HS-5 (cell line): Measurements from ENCODE around the gene EIF4G3.
A peak's percentile ranks its signal among the peaks of the same experiment; 100 is the strongest.
"Not testable (repeated sequence)": the region's sequence is repeated elsewhere in the genome, so short reads cannot be mapped to it uniquely, and the experiment has no call there.

Experiments
- DNase-seq: peaks from one replicate; pipeline ENCODE4 v3.0.0-alpha.2; 2012; ENCODE audit warnings: low read depth

EIF4G3 gene

DNA sequence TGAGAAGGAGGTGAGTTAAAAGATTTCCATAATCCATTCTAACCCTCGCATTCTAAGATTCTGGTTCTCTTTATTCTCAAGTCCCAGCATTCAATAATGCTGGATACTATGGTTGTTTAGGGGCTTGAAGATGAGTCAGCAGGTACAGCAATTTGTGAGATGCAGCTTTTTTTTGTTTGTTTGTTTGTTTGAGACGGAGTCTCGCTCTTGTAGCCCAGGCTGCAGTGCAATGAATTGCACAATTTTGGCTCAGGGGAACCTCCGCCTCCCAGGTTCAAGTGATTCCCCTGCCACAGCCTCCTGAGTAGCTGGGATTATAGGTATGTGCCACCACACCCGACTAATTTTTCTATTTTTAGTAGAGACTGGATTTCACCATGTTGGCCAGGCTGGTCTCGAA lies 23.3 kb downstream of the EIF4G3 start:
- no peak for DNase-seq

DNA sequence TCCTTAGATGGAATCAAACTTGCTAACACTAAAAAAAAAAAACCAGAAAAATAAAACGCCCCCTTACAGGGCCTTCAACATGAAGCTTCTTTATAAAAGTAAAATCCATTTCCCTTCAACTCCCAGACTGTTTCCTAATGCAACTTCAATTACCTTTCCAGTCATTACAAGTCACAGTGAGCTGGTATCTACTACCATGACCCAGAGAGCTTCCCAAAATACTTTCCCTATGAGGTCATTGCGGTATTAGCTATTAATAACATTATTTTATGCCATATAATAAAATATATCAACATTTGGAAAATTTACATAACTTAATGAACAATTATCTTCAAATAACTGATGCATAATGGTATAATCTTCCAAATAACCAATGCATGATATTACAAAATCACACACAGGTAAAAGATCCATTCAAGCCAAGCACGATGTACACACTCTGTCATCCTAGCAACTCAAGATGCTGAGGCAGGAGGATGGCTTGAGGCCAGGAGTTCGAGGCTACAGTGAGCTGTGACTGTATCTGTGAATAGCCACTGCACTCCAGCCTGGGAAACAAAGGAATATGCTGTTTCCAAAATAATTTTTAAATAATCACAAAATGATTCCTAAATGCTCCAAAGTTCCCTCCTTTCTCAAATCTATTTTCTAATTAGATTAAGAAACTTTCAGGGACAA lies 24.1 kb downstream of the EIF4G3 start:
- no peak for DNase-seq

DNA sequence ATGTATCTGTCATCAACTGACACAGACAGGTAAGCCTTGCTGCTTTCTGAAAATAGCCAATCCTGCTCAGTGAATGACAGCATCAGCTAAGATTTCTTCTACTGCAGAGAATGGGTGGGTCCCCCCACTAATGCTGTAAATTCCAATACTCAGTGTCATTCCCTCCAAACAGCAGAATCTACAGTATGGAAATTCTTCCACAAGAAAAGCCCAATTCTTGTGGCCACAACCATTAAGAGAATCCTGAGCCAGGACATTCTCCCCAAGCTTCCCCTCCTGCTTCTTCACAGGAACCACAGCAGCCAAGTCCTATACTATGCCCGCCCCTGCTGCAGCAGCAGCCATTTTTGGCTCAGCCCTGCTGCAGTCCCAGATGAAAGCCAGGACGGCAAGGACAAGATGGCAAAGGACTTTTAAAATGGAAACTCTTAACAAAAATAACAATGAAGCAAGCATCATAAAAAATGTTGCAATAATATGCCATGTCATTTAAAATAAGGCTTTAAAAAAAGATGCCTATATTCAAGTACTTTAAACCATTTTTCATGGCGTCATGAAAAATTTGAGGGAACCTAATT lies 26.8 kb downstream of the EIF4G3 start:
- DNase-seq, result peak; percentile 89

DNA sequence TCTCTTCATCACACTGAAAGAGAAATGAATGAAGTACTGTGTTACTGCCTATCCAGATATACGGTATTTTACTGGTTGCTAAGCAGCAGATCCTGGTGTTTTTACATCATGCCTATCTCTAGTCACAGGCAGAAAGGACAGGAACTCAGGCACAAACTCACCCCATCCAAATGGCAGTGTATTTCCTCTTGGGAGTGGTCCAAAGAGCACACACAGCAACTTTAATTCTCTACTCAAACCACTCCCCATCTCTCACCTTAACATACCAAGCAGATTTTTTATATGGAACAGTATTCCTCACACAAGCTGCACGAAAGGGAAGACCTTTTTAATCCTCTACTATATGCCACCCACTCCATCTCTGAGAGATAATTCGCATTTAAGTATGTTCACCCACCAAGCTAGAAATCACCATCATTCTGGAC lies 27.3 kb downstream of the EIF4G3 start:
- DNase-seq, result no peak

DNA sequence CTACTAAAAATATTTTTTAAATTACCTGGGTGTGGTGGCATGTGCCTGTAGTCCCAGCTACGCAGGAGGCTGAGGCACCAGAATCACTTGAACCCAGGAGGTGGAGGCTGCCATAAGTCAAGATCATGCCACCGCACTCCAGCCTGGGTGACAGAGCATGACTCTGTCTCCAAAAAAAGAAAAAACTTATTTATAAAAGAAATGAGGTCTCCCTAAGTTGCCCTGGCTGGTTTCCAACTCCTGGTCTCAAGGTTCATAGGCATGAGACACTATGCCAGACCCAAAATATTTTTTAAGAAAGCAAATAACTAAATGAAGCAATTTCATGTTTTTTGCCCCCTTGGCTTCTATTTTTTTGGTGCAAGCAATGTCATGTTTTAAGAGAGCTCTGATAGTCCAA lies 32.9 kb downstream of the EIF4G3 start:
- DNase-seq, result no peak

DNA sequence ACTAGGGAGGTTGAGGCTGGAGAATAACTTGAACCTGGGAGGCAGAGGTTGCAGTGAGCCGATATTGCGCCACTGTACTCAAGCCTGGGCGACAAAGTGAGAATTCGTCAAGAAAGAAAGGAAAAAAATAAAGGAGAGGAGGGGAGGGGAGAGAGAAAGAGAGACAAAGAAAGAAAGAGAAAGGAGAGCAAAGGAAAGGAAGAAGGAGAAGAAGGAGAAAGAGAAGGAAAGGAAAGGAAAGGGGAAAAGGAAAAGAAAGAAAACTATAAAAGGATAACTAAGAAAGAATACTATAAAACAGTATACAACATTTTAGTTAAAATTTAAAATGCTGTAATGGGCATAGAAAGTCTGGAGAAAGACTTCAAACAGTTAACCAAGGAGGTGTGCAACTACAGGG lies 33.6 kb downstream of the EIF4G3 start:
- DNase-seq, result no peak

DNA sequence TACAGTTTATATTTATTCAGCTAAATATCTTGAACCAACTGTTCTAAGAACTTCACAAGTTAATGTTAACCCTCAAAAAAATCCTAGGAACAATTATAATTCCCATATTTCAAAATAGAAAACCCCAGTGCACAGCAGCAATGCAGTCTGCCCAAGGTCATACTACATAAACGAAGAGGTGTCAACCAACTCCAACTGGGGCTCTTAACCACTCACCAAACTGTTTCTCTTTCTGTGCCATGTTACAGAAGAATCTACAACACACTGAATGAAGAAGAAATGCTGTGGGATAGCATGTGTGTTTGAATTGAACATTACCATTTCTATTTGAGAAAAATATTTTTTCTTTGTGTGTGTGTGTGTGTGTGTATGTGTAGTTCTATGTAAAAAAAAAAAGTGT lies 35.7 kb downstream of the EIF4G3 start:
- no peak for DNase-seq

DNA sequence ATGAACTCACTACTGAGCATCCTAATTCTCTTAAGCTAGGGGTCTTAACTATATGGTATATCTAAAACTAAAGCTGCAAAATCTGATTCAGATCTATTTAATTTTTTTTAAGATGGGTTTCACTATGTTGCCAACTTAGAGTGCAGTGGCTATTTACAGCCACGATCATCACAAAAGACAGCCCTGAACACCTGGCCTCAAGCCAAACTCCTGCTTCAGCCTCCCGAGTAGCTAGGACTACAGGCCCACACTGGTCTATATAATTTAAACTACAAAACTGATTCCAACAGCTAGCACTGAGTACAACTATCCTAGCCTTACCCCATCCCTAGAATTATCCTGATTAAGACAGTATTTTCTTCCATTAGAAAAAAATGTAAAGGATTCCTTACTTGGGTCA lies 37.1 kb downstream of the EIF4G3 start:
- no peak for DNase-seq

DNA sequence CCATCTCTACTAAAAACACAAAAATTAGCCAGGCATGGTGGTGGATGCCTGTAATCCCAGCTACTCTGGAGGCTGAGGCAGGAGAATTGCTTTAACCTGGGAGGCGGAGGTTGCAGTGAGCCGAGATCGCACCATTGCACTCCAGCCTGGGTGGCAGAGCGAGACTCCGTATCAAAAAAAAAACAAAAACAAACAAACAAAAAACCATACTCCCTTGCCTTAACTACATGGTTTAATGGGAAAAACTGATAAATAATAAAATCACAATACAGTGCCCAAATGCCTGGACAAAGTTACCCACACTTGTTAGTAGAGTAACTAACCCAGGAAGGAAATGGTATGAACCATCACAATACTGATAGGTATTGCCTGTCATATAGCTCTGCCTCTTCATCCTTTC lies 40.4 kb downstream of the EIF4G3 start:
- DNase-seq, result not testable (repeated sequence)

DNA sequence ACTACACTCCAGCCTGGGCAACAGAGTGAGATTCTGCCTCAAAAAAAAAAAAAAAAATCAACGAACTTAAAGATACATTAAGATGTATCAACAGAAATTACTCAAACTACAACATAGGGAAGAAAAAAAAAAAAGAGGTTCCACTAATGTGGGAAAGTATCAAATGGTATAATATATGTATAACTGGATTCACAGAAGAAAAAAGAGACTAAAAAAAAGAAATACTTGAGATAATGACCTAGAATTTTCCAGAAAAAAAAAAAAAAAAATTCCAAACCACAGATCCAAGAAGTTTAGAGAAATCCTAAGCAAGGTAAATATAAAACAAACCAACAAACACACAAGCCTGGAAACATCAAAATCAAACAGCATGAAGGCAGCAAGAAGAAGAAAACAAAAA lies 45.5 kb downstream of the EIF4G3 start:
- no peak for DNase-seq

DNA sequence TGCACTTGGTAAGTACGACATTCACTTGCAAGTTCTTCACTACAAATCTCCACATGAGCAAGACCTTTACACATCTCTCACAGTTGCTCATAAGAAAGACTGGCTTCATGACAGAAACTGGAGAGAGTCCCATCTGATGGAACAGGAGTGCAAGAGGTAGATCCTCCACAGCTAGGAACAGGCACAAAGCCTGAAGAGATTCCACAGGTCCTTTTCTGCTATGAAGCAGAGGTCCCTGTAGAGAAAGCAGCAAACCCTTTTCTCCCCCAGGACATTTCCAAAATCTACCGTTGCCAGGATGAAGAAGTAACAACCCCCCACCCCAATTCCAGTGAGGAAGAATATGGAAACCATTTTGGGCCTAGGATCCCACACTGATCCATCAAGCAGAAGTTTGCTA lies 47.3 kb downstream of the EIF4G3 start:
- DNase-seq, result no peak

DNA sequence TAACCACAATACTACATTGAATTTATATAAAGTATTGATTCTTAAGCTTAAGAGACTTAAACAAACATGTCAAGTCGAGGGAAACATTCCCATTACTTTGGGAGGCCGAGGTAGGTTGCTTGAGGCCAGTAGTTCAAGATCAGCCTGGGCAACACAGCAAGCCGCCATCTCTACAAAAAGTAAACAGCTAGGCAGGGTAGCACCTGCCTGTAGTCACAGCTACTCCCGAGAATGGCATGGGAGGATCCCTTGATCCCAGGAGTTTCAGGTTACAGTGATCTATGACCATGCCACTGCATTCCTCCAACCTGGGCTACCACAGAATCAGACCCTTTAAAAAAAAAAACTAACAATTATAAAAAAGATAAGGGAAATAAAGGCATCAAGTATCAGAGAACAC lies 50.4 kb downstream of the EIF4G3 start:
- no peak for DNase-seq

DNA sequence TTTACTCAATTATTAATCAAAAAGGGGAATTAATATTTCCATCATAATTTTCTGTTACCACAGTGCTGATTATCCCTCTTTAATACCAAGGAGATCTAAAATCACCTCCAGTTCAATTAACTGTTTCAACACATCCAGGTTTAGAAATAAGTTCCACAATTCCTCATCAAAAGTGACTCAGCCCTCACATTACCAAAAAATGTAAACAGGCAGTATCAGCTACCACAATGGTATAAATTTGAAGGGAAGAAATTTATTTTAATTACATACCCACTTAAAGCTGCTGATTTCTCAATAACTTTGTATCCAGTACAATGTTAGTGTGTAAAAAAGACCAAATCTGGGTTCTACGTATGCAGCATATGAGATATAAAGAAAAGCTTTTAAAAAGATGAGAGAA lies 51.9 kb downstream of the EIF4G3 start:
- DNase-seq, result peak; percentile 37

DNA sequence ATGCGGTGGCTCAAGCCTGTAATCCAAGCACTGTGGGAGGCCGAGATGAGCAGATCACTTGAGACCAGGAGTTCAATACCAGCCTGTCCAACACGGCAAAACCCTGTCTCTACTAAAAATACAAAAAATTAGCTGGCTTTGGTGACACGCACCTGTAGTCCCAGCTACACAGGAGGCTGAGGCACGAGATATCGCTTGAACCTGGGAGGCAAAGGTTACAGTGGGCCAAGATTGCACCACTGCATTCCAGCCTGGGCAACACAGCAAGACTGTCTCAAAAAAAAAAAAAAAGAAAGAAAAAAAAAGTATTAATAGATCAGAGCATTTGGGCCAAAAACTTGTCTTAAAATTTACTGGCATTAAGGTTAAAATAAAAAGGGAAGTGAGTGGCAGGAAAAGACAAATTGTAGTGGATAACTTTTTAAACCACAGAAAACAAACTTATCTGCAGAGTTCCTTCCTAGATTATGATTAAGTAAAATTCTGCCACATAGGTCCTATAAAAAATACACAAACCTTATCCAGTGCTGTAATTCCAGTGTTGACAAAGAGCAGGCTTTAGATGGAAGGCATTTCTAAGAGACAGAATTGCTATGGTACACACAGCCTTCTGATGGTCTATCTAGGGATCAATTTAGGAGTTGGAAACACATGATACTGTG lies 53.3 kb downstream of the EIF4G3 start:
- DNase-seq, result no peak

DNA sequence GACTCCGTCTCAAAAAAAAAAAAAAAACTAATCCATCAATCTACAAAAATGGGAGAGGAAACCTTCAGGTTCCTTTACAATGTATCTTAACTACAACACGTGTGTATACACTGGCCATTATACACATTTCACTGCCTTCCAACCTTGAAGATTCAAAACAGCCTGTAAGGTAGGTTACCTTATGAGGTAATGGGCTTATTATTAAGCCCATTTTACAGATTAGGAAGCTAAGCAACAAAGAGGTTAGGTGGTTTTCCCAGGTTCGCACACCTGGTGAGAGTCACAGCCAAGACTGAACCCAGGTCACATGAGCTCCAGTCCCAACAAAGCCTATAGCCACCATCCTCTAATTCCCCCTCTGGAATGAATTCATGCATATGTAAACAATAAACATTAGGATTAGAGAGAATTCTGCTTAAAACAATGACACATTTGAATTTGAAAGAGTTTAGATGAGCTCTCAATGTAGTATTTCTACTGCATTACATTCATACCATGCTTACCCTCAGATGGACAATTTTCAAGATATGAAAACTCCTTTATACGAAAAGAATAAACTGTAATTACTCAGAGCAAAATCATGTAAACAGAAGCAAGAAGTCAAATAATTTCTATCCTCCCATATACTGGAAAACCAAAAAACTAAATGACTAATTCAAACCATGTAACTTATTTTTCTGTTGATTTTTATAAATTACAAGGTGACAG lies 54.8 kb downstream of the EIF4G3 start:
- DNase-seq, result no peak

DNA sequence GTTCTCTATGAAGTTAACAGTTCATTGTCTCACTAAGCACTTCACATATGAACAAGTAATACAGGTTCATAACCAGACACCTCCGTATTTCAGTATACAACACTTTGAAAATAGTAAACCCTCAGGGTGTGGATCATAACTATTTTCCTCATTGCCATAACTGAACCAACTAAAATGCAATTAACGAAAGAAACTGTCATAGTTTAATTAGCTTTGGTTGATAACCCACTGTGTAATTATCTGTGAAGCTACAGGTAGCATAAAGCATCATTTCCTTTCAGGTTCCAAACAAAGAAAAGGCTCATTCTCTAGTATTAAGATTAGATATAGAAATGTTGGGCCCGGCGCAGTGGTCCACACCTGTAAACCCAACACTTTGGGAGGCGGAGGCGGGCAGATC lies 58.5 kb downstream of the EIF4G3 start:
- DNase-seq, result no peak

DNA sequence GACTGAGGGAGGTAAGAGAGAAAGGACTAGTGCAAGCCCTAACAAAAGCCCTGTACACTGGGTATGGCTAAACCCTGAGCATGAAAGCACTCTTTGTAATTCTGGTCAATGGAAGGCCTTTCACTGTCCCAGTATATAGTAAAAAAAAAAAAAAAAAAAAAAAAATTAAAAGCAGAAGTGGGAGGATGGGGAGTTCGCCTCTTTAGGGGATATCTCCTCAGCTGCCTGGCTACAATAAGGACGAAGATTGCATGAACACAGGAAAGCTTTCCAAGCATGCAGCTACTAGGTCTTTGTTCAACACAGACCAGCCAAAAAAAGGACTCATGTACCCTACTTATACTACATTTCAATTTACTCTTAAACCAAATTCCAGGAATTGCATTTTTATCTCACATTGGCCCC lies 59.1 kb downstream of the EIF4G3 start:
- no peak for DNase-seq

DNA sequence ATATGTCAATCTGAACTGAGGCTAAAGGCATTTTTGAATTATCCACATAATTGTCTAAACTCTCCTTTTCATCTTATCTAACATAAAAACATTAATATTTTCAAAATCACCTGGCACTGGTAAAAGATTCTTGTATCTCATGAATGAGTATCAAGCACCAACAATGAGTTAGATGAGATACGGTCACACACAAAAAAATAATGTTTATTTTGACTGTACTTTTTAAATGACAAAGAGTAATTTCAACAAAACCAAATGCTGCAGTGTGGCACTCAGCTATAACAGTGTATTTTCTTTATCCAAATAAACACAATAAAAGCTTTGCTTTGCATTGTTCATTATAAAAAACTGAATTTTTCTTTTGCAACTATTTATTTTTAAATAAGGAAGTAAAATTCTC lies 59.5 kb downstream of the EIF4G3 start:
- no peak for DNase-seq

DNA sequence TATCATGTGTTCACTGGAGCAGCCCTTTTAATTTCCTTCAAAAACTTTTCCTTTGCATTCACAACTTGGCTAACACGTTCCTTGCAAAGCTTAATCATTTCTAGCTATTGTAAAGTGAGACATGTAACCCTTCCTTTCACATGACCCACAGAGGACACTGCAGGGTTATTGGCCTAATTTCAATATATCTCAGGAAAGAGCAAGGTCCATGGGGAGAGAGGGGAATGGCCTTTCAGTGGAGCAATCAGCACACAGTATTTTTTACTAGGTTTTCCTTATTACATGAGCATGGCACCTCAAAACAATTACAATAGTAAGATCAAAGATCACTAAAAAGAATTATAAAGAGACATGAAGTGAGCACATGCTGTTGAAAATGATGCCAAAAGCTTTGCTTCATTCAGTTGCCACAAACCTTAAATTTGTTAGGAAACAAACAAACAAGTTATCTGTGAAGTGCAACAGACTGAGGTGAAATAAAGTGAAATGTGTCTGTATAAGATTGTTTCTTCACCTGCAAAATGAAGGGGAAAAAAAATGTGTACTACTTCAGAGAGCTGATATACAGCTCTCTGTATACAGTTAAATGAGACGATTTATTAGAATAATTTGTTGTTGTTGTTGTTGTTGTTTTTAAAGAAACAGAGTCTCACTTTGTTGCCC lies 61.5 kb downstream of the EIF4G3 start:
- DNase-seq, result no peak

DNA sequence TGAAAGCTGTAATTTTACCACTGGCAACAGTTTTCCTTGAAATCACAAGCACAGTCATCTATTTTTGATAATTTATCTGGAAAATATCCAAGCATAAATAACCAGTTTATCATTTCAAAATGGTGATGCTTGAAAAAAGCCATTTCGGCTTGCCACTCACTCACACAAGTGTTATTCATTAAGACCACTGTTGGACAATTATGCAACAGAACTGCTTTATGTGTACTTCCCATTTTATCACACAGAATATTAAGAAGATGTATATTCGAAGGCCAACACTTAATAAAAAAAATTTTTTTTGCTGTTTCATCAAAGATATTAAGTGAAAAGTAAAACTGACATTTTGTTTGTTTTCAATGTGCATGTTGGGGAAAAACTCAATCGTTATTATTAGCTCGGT lies 62.3 kb downstream of the EIF4G3 start:
- DNase-seq, result no peak

DNA sequence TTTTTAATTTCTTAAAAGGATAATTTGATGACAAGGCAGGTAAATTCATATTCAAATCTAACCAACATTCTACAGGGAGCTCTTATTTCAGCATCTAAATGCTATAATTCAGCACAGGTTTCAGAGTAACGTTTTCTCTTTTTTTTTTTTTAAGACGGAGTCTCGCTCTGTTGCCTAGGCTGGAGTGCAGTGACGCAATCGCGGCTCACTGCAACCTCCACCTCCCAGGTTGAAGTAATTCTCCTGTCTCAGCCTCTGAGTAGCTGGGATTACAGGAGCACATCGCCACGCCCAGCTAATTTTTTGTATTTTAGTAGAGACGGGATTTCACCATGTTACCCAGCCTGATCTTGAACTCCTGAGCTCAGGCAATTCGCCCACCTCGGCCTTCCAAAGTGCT lies 66.5 kb downstream of the EIF4G3 start:
- DNase-seq, result no peak

DNA sequence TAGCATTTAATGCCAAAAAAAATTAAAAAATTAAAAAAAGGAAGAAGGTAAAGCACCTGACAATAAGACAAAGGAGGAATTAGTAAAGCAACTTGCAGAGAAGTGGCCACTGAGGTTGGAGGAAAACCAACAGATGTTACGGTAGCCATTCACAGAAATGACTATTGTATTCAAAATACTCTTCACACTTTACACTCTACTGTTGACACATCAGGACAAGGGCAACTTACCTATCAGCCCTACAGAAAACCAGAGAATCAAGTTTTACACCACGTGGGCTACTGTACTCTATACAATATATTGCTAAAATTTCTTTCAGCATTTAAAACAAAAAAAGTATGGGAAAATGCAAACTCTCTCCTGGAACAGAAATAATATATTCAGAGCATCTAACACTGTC lies 70.0 kb downstream of the EIF4G3 start:
- DNase-seq, result no peak

DNA sequence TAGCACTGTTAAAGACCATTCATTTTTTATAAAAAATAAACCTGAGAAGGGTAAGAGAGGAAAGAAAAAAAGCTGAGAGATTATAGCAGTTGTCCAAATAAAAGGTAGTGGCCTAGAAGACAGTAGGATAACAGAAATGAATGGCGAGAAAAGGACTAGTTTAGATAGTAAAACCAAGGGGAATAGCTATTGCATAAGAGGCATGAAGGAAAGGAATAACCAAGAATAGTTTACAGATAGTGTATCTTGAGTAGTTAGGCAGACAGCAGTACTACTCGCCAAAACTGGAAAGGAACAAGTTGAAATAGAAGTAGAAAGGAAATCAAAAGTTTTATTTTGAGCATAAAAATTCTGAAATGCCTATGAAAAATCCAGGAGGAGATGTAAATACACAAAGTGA lies 70.5 kb downstream of the EIF4G3 start:
- DNase-seq, result no peak
